ENCODE results near the gene PARD3B. TPM values are rescaled to one million over a fixed set of nuclear protein-coding genes. Genes with fewer than 3 reads are reported as not detected.

Gene PARD3B
- total and polyA plus RNA-seq, 8 donors, result 1.8 to 42.6 (median 15.1) TPM

GRCh38 chr2:205500951-205501350 is 955.7 kb downstream of the PARD3B start:
- Histone ChIP-seq H3K4me3 (no peak overlapping the region), H3K36me3 (peaks cover 3 to 24% (median 17%) of the 10 kb centered on the region in 4 donors), H3K27ac (no peak overlapping the region), H3K4me1 (no peaks in the 10 kb centered on the region), H3K9me3 (no peaks in the 10 kb centered on the region), H3K27me3 (no peaks in the 10 kb centered on the region)
- TF ChIP-seq POLR2AphosphoS5 (IDR thresholded peaks at IDR 0.05), result no peak
- no peak for TF ChIP-seq EP300 (IDR thresholded peaks at IDR 0.05)
- TF ChIP-seq CTCF (IDR thresholded peaks at IDR 0.05), result no peak
- TF ChIP-seq POLR2A (IDR thresholded peaks at IDR 0.05), result no peak
- intact Hi-C loops (cut with DNase I; ENCODE audit: low total_unique reads), result no loop called here
- 91 to 94% (median 92%) methylated on average over 6 of the region's 6 CpGs for WGBS, 5 donors
- DNase-seq, result no peak

DNA sequence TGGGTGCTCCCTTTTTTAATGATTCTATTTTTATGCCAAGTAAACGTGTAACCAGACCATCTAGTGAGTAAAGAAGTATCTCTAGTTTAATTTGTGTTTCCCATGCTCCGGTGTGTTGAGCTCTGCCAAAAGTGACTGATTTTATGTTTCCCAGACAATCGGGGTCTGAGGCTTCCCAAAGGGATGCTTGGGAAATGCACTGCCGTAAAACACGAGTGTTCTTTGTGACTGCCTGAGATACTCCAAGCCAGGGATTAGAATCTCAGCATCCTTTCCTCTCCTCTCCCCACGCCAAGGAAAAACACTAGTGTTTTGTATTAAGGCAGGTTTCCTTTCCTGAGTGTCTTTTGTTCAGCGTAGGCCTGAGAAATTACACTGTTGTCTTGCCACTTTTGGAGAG is 956.6 kb downstream of the PARD3B start:
- TF ChIP-seq POLR2AphosphoS5 (IDR thresholded peaks at IDR 0.05) (no peak), CTCF (IDR thresholded peaks at IDR 0.05) (no peak), POLR2A (IDR thresholded peaks at IDR 0.05) (no peak), EP300 (IDR thresholded peaks at IDR 0.05) (no peak)
- 80 to 95% (median 91%) methylated on average over 7 of the region's 7 CpGs for WGBS, 5 donors
- H3K27ac ChIP-seq, result no peak overlapping the region
- H3K9me3 ChIP-seq, result no peaks in the 10 kb centered on the region
- H3K36me3 ChIP-seq, result peaks cover 3 to 24% (median 17%) of the 10 kb centered on the region in 4 donors
- no peak overlapping the region for H3K4me3 ChIP-seq
- H3K27me3 ChIP-seq, result no peaks in the 10 kb centered on the region
- no peaks in the 10 kb centered on the region for H3K4me1 ChIP-seq
- intact Hi-C loops (cut with DNase I; ENCODE audit: low total_unique reads), result no loop called here
- no peak for DNase-seq

DNA sequence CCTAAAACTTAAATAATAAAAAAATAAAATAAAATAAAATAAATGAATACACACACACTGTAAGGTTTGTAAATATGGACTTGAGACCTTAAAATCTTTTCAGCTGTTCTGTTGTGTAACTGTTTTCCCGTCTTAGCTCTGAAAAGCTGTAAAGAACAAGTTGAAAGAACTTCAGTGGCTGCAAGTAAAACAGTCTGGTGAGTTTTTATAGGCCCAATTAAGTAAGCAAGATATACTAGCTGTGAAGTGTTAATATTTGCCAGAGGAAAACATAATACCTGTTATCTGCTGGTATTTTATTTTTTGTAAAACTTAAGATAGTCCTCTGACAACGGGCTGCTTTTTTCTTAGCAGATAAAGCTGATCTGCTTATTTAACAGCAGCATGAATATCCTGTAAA is 960.1 kb downstream of the PARD3B start:
- Histone ChIP-seq H3K9me3 (no peaks in the 10 kb centered on the region), H3K27me3 (no peaks in the 10 kb centered on the region), H3K4me3 (no peak overlapping the region), H3K27ac (no peak overlapping the region), H3K36me3 (peaks cover 3 to 17% (median 11%) of the 10 kb centered on the region in 4 donors), H3K4me1 (no peaks in the 10 kb centered on the region)
- 40 to 62% (median 51%) methylated on average over 2 of the region's 2 CpGs for WGBS, 5 donors
- intact Hi-C loops (cut with DNase I; ENCODE audit: low total_unique reads), result no loop called here
- TF ChIP-seq EP300 (IDR thresholded peaks at IDR 0.05) (no peak), CTCF (IDR thresholded peaks at IDR 0.05) (no peak), POLR2AphosphoS5 (IDR thresholded peaks at IDR 0.05) (no peak), POLR2A (IDR thresholded peaks at IDR 0.05) (no peak)
- DNase-seq, result no peak

GRCh38 chr2:205509655-205510054 is 964.4 kb downstream of the PARD3B start:
- WGBS, 5 donors, result 89 to 95% (median 93%) methylated on average over 4 of the region's 4 CpGs
- Histone ChIP-seq H3K27ac (no peak overlapping the region), H3K36me3 (no peaks in the 10 kb centered on the region), H3K4me1 (no peaks in the 10 kb centered on the region), H3K27me3 (no peaks in the 10 kb centered on the region), H3K9me3 (no peaks in the 10 kb centered on the region), H3K4me3 (no peak overlapping the region)
- DNase-seq, result no peak
- no peak for TF ChIP-seq POLR2AphosphoS5 (IDR thresholded peaks at IDR 0.05)
- TF ChIP-seq POLR2A (IDR thresholded peaks at IDR 0.05), result no peak
- no peak for TF ChIP-seq CTCF (IDR thresholded peaks at IDR 0.05)
- TF ChIP-seq EP300 (IDR thresholded peaks at IDR 0.05), result no peak
- intact Hi-C loops (cut with DNase I; ENCODE audit: low total_unique reads), result no loop called here

Measured in stomach (tissue), 9 donors.